Stimulated activated CD4-positive, alpha-beta T cell treated with anti-CD3 and anti-CD28 coated beads, Interleukin-1b, Interleukin-23, amount 100 ng/mL, for 4 hours (primary cell): ENCODE data around the gene ALG1.
"Not testable (repeated sequence)": the region's sequence is repeated elsewhere in the genome, so short reads cannot be mapped to it uniquely, and the experiment has no call there.

Source experiments
- DNase-seq, 2 donors: peaks; one replicate each; pipeline ENCODE4 v3.0.0-alpha.2; 2020; ENCODE audit warnings: low read depth in 2 of 2

ALG1 gene

GRCh38 chr16:5071681-5072333 is at the start of gene ALG1:
TSS of gene ALG1 (plus strand) at chr16:5071843. CDS start at chr16:5071850, 7 bp downstream.
- DNase-seq = peak; percentile 85 to 87

GRCh38 chr16:5022521-5022920 is 49.1 kb upstream of the ALG1 start:
- no peak for DNase-seq

GRCh38 chr16:5024632-5025031 is 47.0 kb upstream of the ALG1 start:
- no peak for DNase-seq

GRCh38 chr16:5025171-5025632 is 46.4 kb upstream of the ALG1 start:
- no peak for DNase-seq

GRCh38 chr16:5026664-5027063 is 45.0 kb upstream of the ALG1 start:
- DNase-seq = no peak

GRCh38 chr16:5027086-5027485 is 44.6 kb upstream of the ALG1 start:
- no peak for DNase-seq

GRCh38 chr16:5027575-5028235 is 43.9 kb upstream of the ALG1 start:
- DNase-seq = no peak

- no peak for DNase-seq
These were observed 42.6 kb upstream of the ALG1 start for GRCh38 chr16:5028950-5029475.

- no peak for DNase-seq
These were observed 41.3 kb upstream of the ALG1 start for GRCh38 chr16:5030251-5030870.

GRCh38 chr16:5031601-5032000 is 40.0 kb upstream of the ALG1 start:
- DNase-seq = no peak

- DNase-seq = no peak
These were observed 38.9 kb upstream of the ALG1 start for GRCh38 chr16:5032748-5033167.

- peak; percentile 73 to 74 for DNase-seq
These were observed 38.1 kb upstream of the ALG1 start, which contains the start of gene NAGPA for GRCh38 chr16:5033256-5034166. TSS of gene NAGPA (minus strand) at chr16:5033935. CDS start at chr16:5033914, 21 bp downstream.

GRCh38 chr16:5034167-5034523 is 37.5 kb upstream of the ALG1 start:
- no peak for DNase-seq

GRCh38 chr16:5035909-5036227 is 35.8 kb upstream of the ALG1 start:
- no peak for DNase-seq

GRCh38 chr16:5036228-5037156 is 35.2 kb upstream of the ALG1 start:
- no peak for DNase-seq

- DNase-seq = no peak
These were observed 31.2 kb upstream of the ALG1 start for GRCh38 chr16:5040451-5040850.

- no peak for DNase-seq
These were observed 30.0 kb upstream of the ALG1 start for GRCh38 chr16:5041600-5042133.

GRCh38 chr16:5042574-5043171 is 29.0 kb upstream of the ALG1 start:
- no peak for DNase-seq

GRCh38 chr16:5044011-5044540 is 27.6 kb upstream of the ALG1 start:
- no peak for DNase-seq

- not testable (repeated sequence) for DNase-seq
These were observed 27.1 kb upstream of the ALG1 start for GRCh38 chr16:5044581-5044980.
